ENCODE results near the gene ADGRB3.
"Not testable (repeated sequence)": the region's sequence is repeated elsewhere in the genome, so short reads cannot be mapped to it uniquely, and the experiment has no call there.

The ADGRB3 gene

DNA sequence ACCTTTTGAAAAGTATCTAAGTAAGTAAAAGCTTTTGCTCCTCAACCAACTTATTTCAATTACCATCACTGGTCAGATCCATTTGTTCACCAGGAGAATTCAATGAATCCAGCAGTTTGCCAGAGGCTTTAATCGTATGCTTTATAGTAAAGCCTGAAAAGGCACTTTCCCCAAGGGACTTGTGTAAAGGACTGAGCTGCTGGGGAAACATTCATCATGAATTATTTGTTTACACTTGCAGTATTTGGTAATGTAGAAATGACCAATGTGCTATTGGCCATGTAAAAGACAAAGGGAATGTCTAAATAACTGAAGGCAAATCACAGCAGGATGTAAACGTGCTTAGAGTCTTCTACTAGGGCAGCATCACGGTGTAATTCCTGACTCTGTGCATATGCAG, 471.4 kb downstream of the ADGRB3 start:
- H3K4me3 ChIP-seq (replicated peaks in 1 of 2; ENCODE audit: low read depth in 2 of 2, low read length in 2 of 2), result no peak overlapping the region
- DNase-seq (ENCODE audit: low read depth in 2 of 2), result no peak
- TF ChIP-seq CTCF (IDR thresholded peaks at IDR 0.05; ENCODE audit: low read depth, low read length), result no peak

DNA sequence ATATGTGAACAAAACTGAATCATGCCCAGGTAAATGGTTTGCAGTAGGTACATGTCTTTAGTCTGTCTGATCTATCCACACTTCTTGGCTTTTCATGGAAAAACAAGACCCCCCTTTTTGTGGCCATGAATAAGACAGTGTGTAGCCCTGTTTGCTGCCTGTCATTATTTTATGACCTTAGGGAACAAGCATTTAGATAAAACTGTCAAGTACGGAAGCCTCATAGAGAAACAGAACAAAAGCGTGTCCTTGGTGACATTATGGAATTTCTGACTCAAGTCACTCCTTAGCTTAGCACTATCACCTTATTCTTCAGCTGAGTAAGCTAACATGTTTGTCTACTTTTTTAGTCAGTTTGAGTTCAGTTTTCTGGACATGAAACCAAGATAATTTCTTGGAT, 476.2 kb downstream of the ADGRB3 start:
- H3K4me3 ChIP-seq (replicated peaks in 1 of 2; ENCODE audit: low read depth in 2 of 2, low read length in 2 of 2), result no peak overlapping the region
- no peak for TF ChIP-seq CTCF (IDR thresholded peaks at IDR 0.05; ENCODE audit: low read depth, low read length)
- DNase-seq (ENCODE audit: low read depth in 2 of 2), result no peak

GRCh38 chr6:69116658-69117057, 481.6 kb downstream of the ADGRB3 start:
- no peak for TF ChIP-seq CTCF (IDR thresholded peaks at IDR 0.05; ENCODE audit: low read depth, low read length)
- no peak for DNase-seq (ENCODE audit: low read depth in 2 of 2)
- H3K4me3 ChIP-seq (replicated peaks in 1 of 2; ENCODE audit: low read depth in 2 of 2, low read length in 2 of 2), result no peak overlapping the region

DNA sequence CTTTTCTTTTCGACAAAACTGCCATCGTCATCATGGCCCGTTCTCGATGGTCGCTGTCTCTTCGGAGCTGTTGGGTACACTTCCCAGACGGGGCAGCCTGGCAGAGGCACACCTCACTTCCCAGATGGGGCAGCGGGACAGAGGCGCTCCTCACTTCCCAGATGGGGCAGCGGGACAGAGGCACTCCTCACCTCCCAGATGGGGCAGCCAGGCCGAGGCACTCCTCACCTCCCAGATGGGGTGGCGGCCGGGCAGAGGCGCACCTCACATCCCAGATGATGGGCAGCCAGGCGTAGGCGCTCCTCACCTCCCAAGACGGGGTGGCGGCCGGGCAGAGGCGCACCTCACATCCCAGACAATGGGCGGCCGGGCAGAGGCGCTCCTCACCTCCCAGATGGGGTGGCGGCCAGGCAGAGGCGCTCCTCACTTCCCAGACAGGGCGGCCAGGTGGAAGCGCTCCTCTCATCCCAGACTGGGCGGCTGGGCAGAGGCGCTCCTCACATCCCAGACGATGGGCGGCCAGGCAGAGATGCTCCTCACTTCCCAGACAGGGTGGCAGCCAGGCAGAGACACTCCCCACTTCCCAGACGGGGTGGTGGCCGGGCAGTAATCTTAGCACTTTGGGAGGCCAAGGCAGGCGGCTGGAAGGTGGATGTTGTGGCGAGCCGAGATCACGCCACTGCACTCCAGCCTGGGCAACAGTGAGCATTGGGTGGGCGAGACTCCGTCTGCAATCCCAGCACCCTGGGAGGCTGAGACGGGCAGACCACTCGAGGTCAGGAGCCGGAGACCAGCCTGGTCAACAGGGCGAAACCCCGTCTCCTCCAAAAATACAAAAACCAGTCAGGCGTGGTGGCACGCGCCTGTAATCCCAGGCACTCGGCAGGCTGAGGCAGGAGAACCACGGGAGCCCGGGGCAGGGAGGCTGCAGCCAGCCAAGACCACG, 486.7 kb downstream of the ADGRB3 start:
- not testable (repeated sequence) for DNase-seq (ENCODE audit: low read depth in 2 of 2); H3K4me3 ChIP-seq (replicated peaks in 1 of 2; ENCODE audit: low read depth in 2 of 2, low read length in 2 of 2)

DNA sequence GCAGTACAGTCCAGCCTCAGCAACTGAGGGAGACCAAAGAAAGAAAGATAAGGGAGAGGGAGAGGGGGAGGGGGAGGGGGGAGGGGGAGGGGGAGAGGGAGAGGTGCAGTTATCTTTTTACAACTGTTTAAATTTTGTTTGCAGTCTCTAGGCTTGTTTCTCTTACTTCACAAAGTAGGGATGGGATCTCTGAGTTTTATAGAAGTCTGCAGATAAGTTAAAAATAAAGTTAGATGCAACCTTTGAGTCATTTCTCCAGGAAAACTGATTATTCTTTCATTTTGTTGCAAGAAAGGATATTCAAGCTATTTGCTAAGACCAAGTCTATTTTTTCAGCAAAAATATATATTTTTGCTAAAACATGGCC, 487.3 kb downstream of the ADGRB3 start:
- DNase-seq (ENCODE audit: low read depth in 2 of 2), result no peak
- TF ChIP-seq CTCF (IDR thresholded peaks at IDR 0.05; ENCODE audit: low read depth, low read length), result no peak
- no peak overlapping the region for H3K4me3 ChIP-seq (replicated peaks in 1 of 2; ENCODE audit: low read depth in 2 of 2, low read length in 2 of 2)

- TF ChIP-seq CTCF (IDR thresholded peaks at IDR 0.05; ENCODE audit: low read depth, low read length), result no peak
- no peak overlapping the region for H3K4me3 ChIP-seq (replicated peaks in 1 of 2; ENCODE audit: low read depth in 2 of 2, low read length in 2 of 2)
- DNase-seq (ENCODE audit: low read depth in 2 of 2), result no peak
These were observed 493.3 kb downstream of the ADGRB3 start for GRCh38 chr6:69128411-69128810.

DNA sequence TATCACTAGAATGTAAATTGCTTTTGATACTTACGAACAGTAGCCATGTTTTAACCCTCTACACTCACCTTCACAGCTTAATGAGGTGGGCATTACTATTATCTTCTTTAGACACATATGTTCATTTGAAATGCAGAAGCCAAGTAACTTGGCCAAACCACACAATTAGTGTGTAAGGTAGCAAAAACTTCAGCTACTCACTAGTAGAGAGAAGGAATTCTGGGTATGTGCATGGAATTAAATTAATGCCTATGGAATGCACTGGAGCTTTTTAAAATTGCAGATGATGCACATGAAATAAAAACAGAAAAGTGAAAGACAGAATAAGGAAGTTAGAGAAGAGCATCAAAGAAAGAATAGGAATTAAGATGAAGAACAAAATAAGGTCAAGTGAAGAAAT, 494.0 kb downstream of the ADGRB3 start:
- TF ChIP-seq CTCF (IDR thresholded peaks at IDR 0.05; ENCODE audit: low read depth, low read length), result no peak
- DNase-seq (ENCODE audit: low read depth in 2 of 2), result no peak
- no peak overlapping the region for H3K4me3 ChIP-seq (replicated peaks in 1 of 2; ENCODE audit: low read depth in 2 of 2, low read length in 2 of 2)
